ENCODE data around the gene COL4A1.

Gene COL4A1

GRCh38 chr13:110306960-110307766 is at the start of gene COL4A1, which contains the start of gene COL4A2:
Gene COL4A1 (minus strand): TSS chr13:110307157. CDS start chr13:110307027, 130 bp downstream.
Gene COL4A2 (plus strand): TSS chr13:110307284. CDS start chr13:110307904, 620 bp downstream.
- DNase-seq (ENCODE audit: extremely low read depth in 1 of 2, low read depth in 1 of 2): no peak

- DNase-seq (ENCODE audit: extremely low read depth in 1 of 2, low read depth in 1 of 2): no peak
These were observed 49.4 kb upstream of the COL4A1 start for GRCh38 chr13:110356362-110356761.

- DNase-seq (ENCODE audit: extremely low read depth in 1 of 2, low read depth in 1 of 2): no peak
These were observed 47.9 kb upstream of the COL4A1 start for GRCh38 chr13:110354715-110355473.

GRCh38 chr13:110354123-110354627 is 47.2 kb upstream of the COL4A1 start:
- DNase-seq (ENCODE audit: extremely low read depth in 1 of 2, low read depth in 1 of 2): no peak

GRCh38 chr13:110353339-110353977 is 46.5 kb upstream of the COL4A1 start:
- no peak for DNase-seq (ENCODE audit: extremely low read depth in 1 of 2, low read depth in 1 of 2)

GRCh38 chr13:110352735-110353134 is 45.8 kb upstream of the COL4A1 start:
- no peak for DNase-seq (ENCODE audit: extremely low read depth in 1 of 2, low read depth in 1 of 2)

- no peak for DNase-seq (ENCODE audit: extremely low read depth in 1 of 2, low read depth in 1 of 2)
These were observed 44.9 kb upstream of the COL4A1 start for GRCh38 chr13:110351636-110352420.

GRCh38 chr13:110350509-110350908 is 43.6 kb upstream of the COL4A1 start:
- DNase-seq (ENCODE audit: extremely low read depth in 1 of 2, low read depth in 1 of 2): no peak

GRCh38 chr13:110350049-110350448 is 43.1 kb upstream of the COL4A1 start:
- no peak for DNase-seq (ENCODE audit: extremely low read depth in 1 of 2, low read depth in 1 of 2)

GRCh38 chr13:110349239-110349638 is 42.3 kb upstream of the COL4A1 start:
- no peak for DNase-seq (ENCODE audit: extremely low read depth in 1 of 2, low read depth in 1 of 2)

GRCh38 chr13:110348309-110349105 is 41.5 kb upstream of the COL4A1 start:
- DNase-seq (ENCODE audit: extremely low read depth in 1 of 2, low read depth in 1 of 2): no peak

- DNase-seq (ENCODE audit: extremely low read depth in 1 of 2, low read depth in 1 of 2): no peak
These were observed 40.8 kb upstream of the COL4A1 start for GRCh38 chr13:110347535-110348308.

- no peak for DNase-seq (ENCODE audit: extremely low read depth in 1 of 2, low read depth in 1 of 2)
These were observed 40.1 kb upstream of the COL4A1 start for GRCh38 chr13:110347088-110347487.

- no peak for DNase-seq (ENCODE audit: extremely low read depth in 1 of 2, low read depth in 1 of 2)
These were observed 39.7 kb upstream of the COL4A1 start for GRCh38 chr13:110346661-110347067.

GRCh38 chr13:110345701-110346100 is 38.7 kb upstream of the COL4A1 start:
- no peak for DNase-seq (ENCODE audit: extremely low read depth in 1 of 2, low read depth in 1 of 2)

GRCh38 chr13:110345266-110345665 is 38.3 kb upstream of the COL4A1 start:
- no peak for DNase-seq (ENCODE audit: extremely low read depth in 1 of 2, low read depth in 1 of 2)

GRCh38 chr13:110344320-110344719 is 37.4 kb upstream of the COL4A1 start:
- no peak for DNase-seq (ENCODE audit: extremely low read depth in 1 of 2, low read depth in 1 of 2)

- no peak for DNase-seq (ENCODE audit: extremely low read depth in 1 of 2, low read depth in 1 of 2)
These were observed 36.4 kb upstream of the COL4A1 start for GRCh38 chr13:110343241-110343865.

Data from activated CD8-positive, alpha-beta memory T cell treated with anti-CD3 and anti-CD28 coated beads for 1 hour (primary cell).